Colon (tissue), 2 donors: ENCODE measurements around the gene OGFR.

Experiments used
- FAIRE-seq: peaks from 2 replicates; lab custom pipeline; 2012; peaks lifted over from hg19 to GRCh38; lab: Jason Lieb, UNC
- donor health status: control.
- donor health status: control.

Gene OGFR

GRCh38 chr20:62804627-62805154, at the start of gene OGFR:
Gene OGFR, plus strand, starts transcription at chr20:62804835. Its CDS starts 25 bp downstream, at chr20:62804860.
- no peak for FAIRE-seq

GRCh38 chr20:62754991-62755356, 49.7 kb upstream of the OGFR start:
- FAIRE-seq = no peak

- no peak for FAIRE-seq
Measured at GRCh38 chr20:62755817-62756724, 48.6 kb upstream of the OGFR start.

- FAIRE-seq = no peak
Measured at GRCh38 chr20:62758226-62758912, 46.3 kb upstream of the OGFR start.

GRCh38 chr20:62759981-62760431, 44.6 kb upstream of the OGFR start:
- no peak for FAIRE-seq

GRCh38 chr20:62760471-62760855, 44.2 kb upstream of the OGFR start:
- FAIRE-seq = no peak

- no peak for FAIRE-seq
Measured at GRCh38 chr20:62760856-62761758, 43.5 kb upstream of the OGFR start.

- no peak for FAIRE-seq
Measured at GRCh38 chr20:62761759-62762131, 42.9 kb upstream of the OGFR start.

- no peak for FAIRE-seq
Measured at GRCh38 chr20:62762376-62762775, 42.3 kb upstream of the OGFR start.

GRCh38 chr20:62762801-62763368, 41.8 kb upstream of the OGFR start:
- no peak for FAIRE-seq

GRCh38 chr20:62763404-62763803, 41.2 kb upstream of the OGFR start:
- no peak for FAIRE-seq

- FAIRE-seq = no peak
Measured at GRCh38 chr20:62764156-62764935, 40.3 kb upstream of the OGFR start.

GRCh38 chr20:62765021-62765420, 39.6 kb upstream of the OGFR start:
- FAIRE-seq = no peak

- FAIRE-seq = no peak
Measured at GRCh38 chr20:62765432-62766070, 39.1 kb upstream of the OGFR start.

- no peak for FAIRE-seq
Measured at GRCh38 chr20:62766071-62766450, 38.6 kb upstream of the OGFR start.

GRCh38 chr20:62766716-62767115, 37.9 kb upstream of the OGFR start:
- FAIRE-seq = no peak

- FAIRE-seq = no peak
Measured at GRCh38 chr20:62768234-62768546, 36.4 kb upstream of the OGFR start.

- no peak for FAIRE-seq
Measured at GRCh38 chr20:62768551-62769287, 35.9 kb upstream of the OGFR start.

GRCh38 chr20:62769346-62770071, 35.1 kb upstream of the OGFR start:
- FAIRE-seq = no peak
